KOPT-K1 (cell line): ENCODE measurements around the gene HLX.

Source experiments
- H3K27ac ChIP-seq: fragments of 200-600 bp; sonication (generic); 2 replicates; pipeline ENCODE4 v1.5.1; 2016; ENCODE audit warnings: antibody characterized with exemption, mild to moderate bottlenecking, low read depth, low read length; ENCODE audit not compliant: poor library complexity, severe bottlenecking
- H3K36me3 ChIP-seq: fragments of 200-600 bp; sonication (generic); 2 replicates; pipeline ENCODE4 v1.5.1; 2017; ENCODE audit warnings: antibody characterized with exemption, mild to moderate bottlenecking, low read length, moderate library complexity; ENCODE audit not compliant: insufficient read depth
- H3K9me3 ChIP-seq: fragments of 200-600 bp; sonication (generic); 2 replicates; pipeline ENCODE4 v1.5.1; 2017; ENCODE audit warnings: antibody characterized with exemption, low read length, mild to moderate bottlenecking; ENCODE audit not compliant: insufficient read depth, poor library complexity, severe bottlenecking

The HLX gene, protein sequence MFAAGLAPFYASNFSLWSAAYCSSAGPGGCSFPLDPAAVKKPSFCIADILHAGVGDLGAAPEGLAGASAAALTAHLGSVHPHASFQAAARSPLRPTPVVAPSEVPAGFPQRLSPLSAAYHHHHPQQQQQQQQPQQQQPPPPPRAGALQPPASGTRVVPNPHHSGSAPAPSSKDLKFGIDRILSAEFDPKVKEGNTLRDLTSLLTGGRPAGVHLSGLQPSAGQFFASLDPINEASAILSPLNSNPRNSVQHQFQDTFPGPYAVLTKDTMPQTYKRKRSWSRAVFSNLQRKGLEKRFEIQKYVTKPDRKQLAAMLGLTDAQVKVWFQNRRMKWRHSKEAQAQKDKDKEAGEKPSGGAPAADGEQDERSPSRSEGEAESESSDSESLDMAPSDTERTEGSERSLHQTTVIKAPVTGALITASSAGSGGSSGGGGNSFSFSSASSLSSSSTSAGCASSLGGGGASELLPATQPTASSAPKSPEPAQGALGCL

DNA sequence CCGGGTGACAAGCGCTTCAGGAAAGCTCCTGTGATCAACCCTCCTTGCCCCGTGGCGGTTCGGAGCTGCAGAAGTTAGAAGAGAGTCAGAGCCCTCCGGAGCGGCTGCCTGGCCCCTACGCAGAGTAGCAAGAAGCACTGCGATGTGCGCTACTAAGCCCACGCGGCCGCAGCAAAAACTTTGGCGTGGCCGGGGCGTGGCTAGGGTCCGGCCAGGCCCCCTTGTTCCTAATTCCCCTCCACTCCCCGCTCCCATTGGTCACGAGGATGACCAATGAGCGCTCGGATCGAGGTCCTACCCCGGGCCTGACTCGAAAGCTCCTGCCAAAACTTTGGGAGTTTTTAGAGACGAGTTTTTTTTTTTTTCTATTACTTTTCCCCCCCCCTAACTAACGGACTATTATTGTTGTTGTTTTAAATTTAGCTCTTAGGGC, at the start of gene HLX:
Gene HLX, plus strand, starts transcription at position 368 of the 433 bp plus-strand sequence. CDS start 415 bp downstream, outside the sequence.
- no peaks in the 10 kb centered on the region for H3K36me3 ChIP-seq
- H3K27ac ChIP-seq: no peak within 1 kb of the TSS
- peaks cover 8% of the 10 kb centered on the region for H3K9me3 ChIP-seq

DNA sequence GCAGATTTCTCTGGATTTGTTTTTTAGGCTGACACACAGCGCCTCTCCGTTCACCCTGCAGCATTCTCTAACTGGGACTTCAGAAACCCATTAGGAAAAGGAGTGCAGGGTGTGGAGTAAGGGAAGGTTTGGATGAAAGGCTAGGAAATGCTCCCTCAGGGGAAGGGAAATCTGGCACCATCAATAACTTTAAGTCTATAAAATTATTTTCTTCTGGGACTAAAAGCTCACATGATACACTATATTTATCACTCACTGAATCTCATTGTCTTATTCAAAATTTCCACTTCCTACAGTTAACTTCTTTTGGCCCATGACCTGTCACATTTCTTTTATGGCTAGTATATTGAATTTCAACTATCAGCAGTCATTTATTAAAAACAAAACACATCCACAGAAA, 45.8 kb upstream of the HLX start:
- Histone ChIP-seq H3K9me3 (no peaks in the 10 kb centered on the region), H3K36me3 (no peaks in the 10 kb centered on the region), H3K27ac (no peak overlapping the region)

DNA sequence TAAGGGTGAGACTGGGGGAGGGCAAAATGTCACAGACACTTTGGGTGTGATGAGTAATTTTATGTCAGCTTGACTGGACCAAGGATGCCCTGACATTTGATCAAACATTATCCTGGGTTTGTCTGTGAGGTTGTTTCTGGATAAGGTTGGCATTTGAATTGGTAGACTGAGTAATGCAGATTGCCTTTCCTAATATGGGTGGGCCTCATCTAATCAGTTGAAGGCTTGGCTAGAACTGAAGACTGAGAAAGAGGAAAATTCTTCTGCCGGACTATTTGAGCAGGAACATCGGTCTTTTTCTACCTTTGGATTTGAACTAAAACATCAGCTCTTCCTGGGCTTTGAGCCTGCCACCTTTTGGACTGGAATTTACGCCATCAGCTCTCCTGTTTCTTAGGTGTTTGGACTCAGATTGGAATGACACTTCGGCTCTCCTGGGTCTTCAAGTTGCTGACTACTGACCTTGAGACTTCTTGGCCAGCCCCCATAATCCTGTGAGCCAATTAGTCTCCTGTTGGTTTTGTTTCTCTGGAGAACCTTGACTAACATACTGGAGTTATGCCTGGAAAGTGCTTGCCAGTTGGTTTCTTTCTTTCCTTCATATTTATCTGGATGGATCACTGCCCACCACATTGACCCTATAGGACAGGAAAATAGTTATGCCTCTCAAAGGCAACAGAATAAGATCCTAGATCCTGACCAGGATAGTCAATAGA, 44.9 kb upstream of the HLX start:
- Histone ChIP-seq H3K9me3 (no peaks in the 10 kb centered on the region), H3K36me3 (no peaks in the 10 kb centered on the region), H3K27ac (no peak overlapping the region)

DNA sequence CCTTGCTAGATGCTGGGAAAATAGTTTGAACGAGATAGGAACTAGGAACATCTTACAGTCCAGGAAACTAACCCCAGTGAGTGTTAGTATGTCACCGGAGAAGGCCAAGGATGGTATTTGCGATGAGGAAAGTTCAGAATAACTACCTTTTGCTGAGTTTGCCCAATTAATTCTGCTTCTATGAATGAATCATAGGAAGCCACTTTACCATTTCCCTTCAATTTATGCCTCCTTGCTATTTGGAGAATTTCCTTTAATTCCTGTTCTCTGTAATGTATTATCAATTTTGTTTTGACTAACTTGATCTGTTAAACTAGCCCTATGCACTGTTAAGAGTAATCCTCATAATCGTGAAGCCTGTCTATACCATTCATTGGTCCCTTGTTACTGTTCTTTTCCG, 40.7 kb upstream of the HLX start:
- Histone ChIP-seq H3K27ac (no peak overlapping the region), H3K36me3 (no peaks in the 10 kb centered on the region), H3K9me3 (no peaks in the 10 kb centered on the region)

DNA sequence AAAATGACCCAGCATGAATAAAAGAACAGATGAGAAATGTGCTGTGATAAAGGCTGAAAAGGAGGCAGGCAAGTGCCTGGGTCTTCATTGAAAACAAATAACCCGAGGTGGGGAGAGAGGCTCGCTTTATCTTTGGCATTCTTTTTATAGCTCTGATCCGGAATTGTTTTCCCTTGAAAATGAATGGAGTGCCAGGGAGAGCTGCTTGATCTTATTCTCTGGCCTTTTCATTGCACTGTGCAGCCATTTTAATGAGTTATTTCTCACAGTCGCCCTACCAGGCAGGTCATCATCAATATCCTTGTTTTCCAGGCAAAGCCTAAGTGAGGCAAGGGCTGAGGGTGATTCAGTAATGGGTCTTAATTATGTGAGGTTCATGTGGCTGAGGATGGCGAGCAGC, 39.8 kb upstream of the HLX start:
- Histone ChIP-seq H3K27ac (no peak overlapping the region), H3K9me3 (no peaks in the 10 kb centered on the region), H3K36me3 (no peaks in the 10 kb centered on the region)

DNA sequence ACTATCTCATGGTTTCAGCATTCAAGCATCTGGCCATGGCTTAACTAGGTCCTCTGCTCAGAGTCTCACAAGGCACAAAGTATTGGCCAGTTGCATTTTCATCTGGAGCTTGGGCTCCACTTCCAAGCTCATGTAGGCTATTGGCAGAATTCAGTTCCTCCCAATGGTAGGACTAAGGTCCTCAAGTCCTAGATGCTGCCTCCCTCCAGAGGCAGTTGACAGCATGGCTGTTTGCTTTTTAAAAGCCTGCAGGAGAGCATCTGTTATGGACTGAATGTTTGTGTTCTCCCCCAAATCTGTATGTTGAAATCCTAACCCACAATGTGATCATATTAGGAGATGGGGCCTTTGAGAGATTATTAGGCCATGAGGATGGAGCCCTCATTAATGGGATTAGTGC, 38.0 kb upstream of the HLX start:
- no peaks in the 10 kb centered on the region for H3K9me3 ChIP-seq
- H3K36me3 ChIP-seq: no peaks in the 10 kb centered on the region
- no peak overlapping the region for H3K27ac ChIP-seq

DNA sequence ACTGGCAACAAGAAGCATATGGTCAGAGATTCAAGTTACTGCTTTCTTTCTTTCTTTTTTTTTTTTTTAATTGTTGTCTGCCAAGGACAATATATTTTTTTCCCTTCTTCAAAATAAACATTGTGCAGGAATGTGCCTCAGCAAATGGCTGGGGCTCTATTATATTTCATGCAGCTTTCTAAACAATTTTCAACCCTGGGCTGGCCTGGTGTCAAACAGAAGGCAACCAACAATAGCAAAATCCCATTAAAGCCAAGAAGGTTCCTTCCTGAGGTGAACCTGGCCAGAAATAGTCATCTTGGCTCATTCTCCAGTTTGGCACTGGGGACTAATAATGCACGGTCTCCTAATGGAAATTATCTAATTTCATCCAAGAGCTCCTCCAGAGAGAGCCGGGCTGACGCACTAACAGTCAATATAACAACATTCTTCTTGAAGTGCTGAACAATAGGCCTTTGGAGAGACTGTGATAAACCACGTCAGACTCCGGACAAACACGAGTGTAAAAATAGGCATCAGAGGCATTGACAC, 35.7 kb upstream of the HLX start:
- H3K9me3 ChIP-seq: no peaks in the 10 kb centered on the region
- H3K36me3 ChIP-seq: no peaks in the 10 kb centered on the region
- H3K27ac ChIP-seq: no peak overlapping the region

DNA sequence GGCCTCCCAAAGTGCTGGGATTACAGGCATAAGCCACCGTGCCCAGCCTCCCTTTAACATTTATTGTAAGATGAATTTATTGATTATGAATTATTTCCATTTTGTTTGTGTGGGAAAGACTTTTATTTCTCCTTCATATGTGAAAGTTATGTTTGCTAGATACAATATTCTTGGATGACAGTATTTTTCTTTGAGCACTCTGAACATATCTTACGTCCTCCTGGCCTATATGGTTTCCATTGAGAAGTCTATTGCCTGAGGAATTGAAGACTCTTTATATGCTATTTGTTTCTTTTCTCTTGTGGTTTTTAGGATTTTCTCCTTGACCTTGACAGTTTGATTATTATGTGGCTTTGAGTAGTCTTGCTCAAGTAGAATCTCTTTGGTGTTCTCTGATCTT, 26.8 kb upstream of the HLX start:
- H3K9me3 ChIP-seq: no peaks in the 10 kb centered on the region
- H3K27ac ChIP-seq: no peak overlapping the region
- H3K36me3 ChIP-seq: no peaks in the 10 kb centered on the region

DNA sequence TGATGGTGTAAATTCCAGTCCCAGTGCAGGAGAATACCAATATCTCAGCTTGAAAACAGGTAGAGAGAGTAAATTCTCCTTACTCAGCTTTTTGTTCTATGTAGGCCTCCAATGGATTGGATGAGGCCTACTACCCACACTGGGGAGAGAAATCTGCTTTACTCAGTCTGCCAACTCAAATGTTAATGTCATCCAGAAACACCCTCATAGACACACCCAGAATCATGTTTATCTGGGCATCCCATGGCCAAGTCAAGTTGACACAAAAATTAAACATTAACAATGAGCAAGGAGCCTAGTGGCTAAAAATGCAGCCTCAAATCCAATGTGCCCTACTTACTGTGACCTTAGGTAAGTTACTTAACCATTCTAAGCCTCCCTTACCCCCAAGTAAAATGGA, 6.9 kb upstream of the HLX start:
- H3K36me3 ChIP-seq: no peaks in the 10 kb centered on the region
- no peaks in the 10 kb centered on the region for H3K9me3 ChIP-seq
- no peak overlapping the region for H3K27ac ChIP-seq

DNA sequence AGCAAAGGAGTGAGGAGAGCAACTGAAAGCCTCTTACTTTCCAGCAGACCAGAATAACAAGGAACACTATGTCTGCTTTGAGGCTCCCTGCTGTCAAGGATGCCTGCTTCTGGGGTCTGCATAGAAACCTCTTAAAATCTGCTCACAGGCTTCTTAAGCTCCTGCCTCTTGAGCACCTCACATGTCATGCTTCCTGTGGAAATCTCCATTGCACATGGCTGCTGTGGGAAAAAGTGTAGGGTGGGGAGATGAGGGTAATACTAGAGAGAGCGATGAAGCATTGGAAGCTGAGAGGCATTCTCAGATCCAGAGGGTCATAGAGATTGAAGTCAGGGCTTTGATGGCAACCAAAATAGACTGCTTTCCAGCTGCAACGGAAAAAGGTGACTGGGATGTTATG, 6.2 kb upstream of the HLX start:
- Histone ChIP-seq H3K27ac (no peak overlapping the region), H3K36me3 (no peaks in the 10 kb centered on the region), H3K9me3 (no peaks in the 10 kb centered on the region)

DNA sequence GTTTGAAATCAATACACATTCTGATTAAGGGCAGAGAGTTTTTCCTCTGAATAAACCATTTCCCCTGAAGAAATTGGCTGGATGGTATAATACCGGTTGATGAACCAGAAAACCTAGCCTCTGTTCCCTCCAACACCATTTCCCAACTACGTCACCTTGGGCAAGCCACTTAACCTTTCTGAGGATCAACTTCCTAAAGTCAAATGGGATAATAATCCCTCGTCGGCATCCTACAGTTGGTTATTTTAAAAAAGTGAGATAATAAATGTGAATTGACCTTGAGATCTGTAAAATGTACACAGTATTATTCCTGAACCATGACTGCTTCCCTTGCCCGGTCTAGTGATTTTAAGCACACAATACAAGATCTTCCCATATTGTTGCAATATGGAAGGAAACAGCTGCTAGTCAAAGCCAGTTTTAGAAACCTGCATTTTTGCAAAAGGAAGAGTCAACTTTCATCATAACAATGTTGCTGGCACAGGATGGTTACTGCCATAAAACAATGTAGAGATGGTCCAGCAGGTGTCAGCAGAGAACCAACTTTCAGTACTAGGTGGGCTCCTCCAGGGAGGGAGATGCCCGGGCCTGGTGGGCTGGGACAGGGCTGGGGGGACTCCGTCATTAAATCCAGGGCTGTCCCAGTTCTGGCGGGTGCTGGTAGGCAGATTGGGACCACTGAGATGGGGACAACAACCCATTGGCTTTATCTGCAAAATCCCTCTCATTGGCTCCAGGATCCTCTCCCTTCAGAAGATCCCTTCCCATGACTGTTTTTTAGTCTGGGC, 5.2 kb upstream of the HLX start:
- no peak overlapping the region for H3K27ac ChIP-seq
- H3K9me3 ChIP-seq: no peaks in the 10 kb centered on the region
- H3K36me3 ChIP-seq: no peaks in the 10 kb centered on the region

DNA sequence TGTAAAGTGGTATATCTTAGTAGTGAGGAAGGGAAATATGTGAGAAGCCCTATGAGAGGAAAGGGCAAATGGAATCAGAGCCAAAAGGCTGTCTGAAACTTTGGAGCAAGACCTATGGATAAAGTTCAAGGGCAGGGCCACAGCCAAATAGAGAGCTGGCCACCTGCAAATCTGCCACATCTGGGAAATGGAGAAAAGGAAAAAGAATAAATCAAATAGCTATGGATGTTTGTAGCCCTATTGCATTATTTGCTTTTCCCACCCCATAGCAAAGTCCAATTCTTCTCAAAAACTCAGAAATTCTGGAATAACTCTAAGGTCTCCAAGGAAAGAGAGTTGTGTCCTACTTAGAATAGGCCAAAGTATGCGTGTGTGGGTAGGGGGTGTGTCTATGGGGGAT, 4.0 kb upstream of the HLX start:
- no peak overlapping the region for H3K27ac ChIP-seq
- H3K9me3 ChIP-seq: peaks cover 2% of the 10 kb centered on the region
- H3K36me3 ChIP-seq: no peaks in the 10 kb centered on the region

DNA sequence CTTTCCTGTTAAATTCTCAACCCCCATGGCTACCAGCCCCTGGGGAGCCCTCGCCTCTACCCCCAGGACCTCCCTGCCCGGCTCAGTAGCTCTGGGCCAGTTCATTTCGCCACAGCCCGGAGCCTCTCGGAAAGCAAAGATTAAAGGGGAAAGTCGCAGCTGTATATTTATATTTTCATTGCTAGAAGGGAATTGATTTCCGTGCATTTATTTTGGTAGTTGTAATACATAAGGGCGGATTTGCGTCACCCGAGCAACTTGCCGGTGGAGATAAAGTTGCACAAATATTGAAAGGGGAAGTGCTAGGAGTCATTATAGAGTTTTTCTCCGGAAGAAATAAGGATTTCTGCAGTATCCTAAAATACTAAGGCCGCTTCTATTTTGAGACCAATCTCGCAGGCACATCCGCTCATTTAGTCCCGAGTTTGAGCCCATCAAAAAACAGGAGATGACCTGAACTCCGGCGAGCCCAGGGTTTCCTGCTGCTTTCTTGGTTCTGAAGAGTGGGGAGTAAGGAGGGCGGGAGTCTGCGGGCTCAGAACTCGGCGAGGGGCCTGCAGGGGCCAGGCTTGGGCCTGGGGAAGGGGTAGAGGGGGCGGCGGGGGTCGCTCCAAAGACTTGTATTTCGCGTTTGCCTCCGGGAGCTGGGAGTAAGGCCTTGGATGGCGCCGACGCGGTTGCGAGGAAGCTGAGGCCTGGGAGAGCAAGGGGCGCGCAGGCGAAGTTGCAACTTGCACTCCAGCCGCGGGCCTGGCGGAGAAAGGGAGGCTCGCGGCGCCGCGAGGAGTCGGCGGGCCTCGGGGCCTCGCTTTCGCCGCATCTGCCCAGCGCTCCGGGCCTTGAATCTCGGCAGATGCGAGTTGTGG, 2.5 kb upstream of the HLX start:
- H3K9me3 ChIP-seq: peaks cover 8% of the 10 kb centered on the region
- no peaks in the 10 kb centered on the region for H3K36me3 ChIP-seq
- H3K27ac ChIP-seq: no peak overlapping the region

DNA sequence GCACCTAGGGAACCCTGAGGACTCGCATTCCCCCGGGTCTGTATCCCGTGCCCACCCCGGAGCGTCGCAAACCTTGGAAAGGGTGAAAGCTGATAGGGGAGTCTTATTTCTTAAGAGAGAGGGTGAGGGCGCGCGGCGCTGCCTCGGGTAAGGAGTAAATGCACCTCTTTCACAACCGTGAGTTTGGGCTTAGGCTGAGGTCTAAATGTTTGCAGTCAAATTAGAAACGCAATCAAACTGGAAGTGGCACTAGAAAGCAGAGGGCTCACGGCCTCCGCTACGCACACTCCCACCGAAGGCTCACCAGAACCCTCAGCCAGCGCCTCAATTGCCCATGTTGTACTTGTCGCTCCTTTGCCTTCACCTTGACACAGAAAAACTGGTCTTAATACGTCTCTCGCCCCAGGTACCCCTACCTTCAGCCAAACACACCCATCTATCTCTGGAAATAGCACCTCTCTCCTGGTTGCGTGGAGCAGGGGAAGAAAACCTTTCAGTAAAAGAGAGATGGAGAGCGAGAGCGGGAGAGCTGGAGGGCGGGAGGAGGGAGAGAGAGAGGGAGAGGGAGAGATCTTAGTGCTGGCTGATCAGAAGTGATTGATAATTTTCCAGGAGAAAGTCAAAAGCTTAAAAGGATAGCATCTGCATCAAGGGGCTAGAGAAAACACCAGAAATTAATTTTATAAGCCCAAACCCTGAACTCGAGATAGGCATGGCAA, 1.7 kb upstream of the HLX start:
- no peak overlapping the region for H3K27ac ChIP-seq
- no peaks in the 10 kb centered on the region for H3K36me3 ChIP-seq
- peaks cover 8% of the 10 kb centered on the region for H3K9me3 ChIP-seq
